Embryonic facial prominence (tissue), 1 donor: ENCODE data around the gene LRRC61.
"Not testable (repeated sequence)": the region's sequence is repeated elsewhere in the genome, so short reads cannot be mapped to it uniquely, and the experiment has no call there.

Experiments
- DNase-seq: peaks from one replicate; pipeline ENCODE4 v3.0.0-alpha.2; 2016; ENCODE audit errors: extremely low spot score

LRRC61 gene

DNA sequence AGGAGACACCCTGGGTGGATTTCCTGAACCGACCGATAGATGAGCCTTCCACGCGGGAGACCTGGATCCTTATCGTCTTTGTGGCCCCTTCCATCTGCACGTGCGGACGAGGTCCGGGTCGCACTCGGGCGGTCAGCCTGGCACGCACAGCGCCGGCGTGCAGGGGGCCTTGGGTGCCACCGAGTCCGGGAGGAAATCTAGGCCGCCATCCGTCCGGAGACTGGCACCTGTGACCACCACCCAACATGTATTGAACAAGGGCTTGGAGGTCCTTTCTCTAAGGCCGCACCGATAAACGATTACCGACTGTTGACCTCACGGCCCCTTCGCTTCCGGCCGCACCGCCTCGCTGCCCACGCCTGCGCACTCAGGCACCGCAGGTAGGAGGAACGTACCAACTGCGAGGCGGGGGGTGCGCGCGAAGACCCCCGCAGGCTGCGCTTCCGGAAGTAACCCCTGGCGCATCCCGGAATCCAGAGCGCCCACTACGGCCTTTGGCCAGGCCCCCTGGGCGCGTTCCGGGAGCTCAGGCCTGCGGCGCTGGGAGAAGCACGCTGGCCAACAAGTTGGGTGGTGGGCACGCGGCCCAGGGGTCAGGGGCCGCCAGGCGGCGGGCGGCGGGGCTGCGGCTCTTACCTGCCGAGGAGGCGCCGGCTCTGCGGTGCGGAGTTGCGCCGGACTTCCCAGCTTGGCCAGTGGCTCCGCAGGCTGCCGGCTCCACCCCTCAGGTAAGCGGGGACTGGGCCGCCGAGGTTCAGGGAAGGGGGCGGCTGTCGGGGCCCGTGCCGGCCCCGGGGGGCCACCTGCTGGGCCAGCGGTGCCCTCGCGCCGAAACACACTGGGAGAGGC lies at the start of gene LRRC61, which contains the start of gene ACTR3C:
Gene LRRC61 (plus strand): TSS at position 523 of the 849 bp plus-strand sequence. CDS start 13,507 bp downstream, outside the sequence.
Gene ACTR3C (minus strand): TSS at position 713 of the 849 bp plus-strand sequence. CDS start 28,249 bp downstream, outside the sequence.
- DNase-seq = no peak

DNA sequence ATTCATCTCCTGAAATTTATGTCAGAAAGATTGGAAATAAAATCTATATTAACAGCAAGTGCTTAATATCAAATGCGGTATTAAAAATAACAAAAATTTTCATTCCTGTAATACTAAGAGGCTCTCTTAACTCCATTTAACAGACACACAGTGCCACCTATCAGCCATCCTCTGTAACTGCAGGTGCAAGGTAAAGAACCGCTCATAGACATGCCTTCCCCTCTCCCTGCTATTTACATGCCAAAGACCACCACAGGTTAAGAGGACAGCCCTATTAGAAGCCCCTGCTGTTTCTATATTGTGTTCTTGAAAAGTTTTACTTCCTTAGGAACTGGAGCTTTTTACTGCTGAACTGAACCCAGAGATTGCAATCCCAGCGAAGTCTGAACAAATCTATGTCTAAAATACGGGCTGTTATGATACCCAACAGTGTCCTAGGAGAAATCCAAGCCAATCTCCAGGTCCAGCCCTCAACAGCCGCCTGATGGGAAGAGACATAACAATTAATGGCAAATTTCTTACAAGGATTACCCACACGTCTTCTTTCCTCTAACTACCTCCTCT lies 46.9 kb upstream of the LRRC61 start:
- peak; percentile 9 for DNase-seq

GRCh38 chr7:150278383-150278782 lies 44.8 kb upstream of the LRRC61 start:
- DNase-seq = not testable (repeated sequence)

DNA sequence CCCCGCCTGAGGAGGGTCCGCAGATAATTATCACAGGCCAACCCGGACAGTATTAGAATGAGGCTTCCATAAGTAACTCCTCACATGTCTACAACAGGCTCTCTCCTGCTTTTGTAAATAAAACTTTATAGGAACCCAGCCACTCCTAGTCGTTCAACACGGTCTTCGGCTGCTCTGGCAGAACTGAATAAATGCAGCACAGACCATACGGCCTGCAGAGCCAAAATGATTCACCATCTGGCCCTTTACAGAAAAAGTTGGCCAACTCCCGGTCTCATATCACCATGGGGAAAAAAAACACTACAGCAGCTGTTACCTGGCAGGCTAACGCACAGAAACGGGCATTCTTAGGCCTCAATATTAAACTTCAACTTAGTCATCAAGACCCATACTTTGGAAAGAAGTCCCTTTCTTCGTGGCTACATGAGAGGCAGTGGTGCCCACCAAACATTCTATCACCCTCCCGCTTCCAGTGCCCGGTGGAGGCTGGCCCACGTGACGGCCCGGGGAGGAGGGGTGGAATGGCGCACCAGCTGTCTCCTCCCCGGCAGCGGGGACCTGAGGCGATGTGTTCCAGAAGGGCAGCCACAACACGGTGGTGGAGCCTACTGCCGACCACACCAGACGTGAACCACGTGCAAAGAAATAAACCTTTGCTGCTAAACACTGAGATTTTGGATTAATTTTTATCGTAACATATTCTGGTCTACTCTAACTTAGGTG lies 41.3 kb upstream of the LRRC61 start:
- DNase-seq = not testable (repeated sequence)

GRCh38 chr7:150283111-150283510 lies 40.0 kb upstream of the LRRC61 start:
- DNase-seq = not testable (repeated sequence)

DNA sequence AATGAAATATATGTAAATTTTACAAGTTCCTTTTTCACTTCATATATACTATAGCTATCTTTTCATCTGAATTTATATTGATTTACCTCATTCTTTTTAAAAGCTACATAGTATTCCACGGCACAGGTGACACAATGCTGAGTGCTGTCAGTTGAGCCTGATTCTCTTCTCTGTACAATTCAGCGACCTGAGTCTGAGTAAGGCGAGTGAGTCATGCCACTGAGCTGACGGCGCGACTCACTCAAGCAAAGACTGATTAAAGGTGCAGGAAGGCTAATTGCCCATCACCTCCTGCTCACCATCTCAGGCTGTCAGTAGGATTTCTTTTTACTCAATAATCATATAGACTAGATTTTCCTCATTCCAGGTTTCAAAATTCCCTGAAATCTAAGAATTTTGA lies 39.5 kb upstream of the LRRC61 start:
- not testable (repeated sequence) for DNase-seq

- DNase-seq = not testable (repeated sequence)
Measured at GRCh38 chr7:150285849-150286754, 37.1 kb upstream of the LRRC61 start.

DNA sequence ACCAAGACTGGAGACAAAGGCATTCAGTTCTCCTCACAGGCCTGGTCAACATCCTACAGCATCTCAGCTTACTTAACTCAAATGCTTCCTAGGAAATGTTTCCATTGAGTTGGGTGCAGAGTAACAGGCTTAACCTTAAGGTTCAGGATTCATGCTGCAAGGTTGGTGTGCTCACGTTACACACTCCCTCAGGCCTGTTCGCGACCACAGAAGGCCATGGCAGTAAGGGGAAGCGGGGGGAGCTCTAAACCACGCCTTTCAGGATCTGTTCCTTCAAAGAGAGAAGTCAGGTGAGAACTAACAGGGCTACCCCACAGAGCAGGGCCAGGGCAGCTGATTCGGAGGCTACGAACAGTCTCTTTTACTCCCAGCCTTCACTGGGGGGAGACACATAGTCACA lies 35.3 kb upstream of the LRRC61 start:
- DNase-seq = not testable (repeated sequence)

DNA sequence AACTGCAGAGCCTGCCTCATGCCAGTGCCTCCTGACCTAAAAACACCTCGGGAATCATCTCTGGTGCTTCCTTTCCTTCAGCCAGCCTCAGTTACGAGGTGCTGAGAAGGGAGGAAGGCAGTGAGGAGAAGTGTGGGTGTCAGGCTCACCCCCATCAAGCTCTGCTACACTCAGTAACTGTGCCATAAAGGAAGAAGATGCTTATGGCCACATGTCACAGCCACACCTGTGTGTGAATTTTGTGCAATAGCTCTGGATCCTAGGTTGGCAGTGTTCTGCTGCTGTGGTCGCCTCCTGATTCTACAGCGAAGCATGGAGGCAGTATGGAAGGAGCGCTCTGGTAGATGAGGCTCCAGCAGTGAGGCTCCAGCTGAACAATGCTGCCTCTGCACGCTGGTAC lies 34.3 kb upstream of the LRRC61 start:
- DNase-seq = not testable (repeated sequence)

- not testable (repeated sequence) for DNase-seq
Measured at GRCh38 chr7:150290317-150290716, 32.8 kb upstream of the LRRC61 start.

DNA sequence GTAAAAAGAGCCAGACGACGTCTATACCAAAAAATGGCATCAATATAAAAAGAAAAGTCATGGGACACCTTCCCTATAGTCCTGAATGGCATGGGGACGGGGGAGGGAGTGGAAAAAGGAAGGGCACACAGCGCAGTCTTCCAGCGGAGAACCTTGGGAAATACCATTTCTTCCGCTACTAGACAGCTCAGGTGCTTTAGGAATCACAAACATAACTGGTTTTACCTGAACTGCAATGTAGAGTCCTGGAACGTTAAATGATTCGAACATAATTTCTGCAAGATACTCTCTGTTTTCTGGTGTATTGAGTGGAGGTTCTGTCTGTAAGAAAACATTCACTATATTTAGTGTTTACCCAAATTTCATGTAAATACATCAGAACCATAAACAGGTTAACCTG lies 28.1 kb upstream of the LRRC61 start:
- not testable (repeated sequence) for DNase-seq

DNA sequence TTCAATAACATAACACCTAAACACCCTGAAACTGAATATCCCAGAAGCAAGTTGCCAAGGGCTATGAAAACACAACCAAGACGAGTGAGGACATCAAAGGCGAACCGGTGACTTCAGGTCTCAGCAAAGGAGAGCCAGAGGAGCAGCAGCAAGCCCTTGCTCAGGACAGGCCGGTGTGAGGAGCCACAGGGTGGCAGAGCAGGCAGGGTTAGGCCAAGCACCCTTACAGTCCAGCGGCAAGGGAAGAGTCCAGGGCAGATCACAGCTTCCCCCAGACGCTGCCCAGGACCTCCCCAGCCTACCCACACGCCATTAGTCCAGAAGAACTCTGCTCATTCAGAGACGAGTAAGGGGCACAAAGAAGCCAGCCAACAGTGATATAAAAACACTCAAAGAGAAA lies 27.5 kb upstream of the LRRC61 start:
- not testable (repeated sequence) for DNase-seq

GRCh38 chr7:150296802-150297201 lies 26.4 kb upstream of the LRRC61 start:
- not testable (repeated sequence) for DNase-seq

GRCh38 chr7:150297978-150298377 lies 25.2 kb upstream of the LRRC61 start:
- not testable (repeated sequence) for DNase-seq

DNA sequence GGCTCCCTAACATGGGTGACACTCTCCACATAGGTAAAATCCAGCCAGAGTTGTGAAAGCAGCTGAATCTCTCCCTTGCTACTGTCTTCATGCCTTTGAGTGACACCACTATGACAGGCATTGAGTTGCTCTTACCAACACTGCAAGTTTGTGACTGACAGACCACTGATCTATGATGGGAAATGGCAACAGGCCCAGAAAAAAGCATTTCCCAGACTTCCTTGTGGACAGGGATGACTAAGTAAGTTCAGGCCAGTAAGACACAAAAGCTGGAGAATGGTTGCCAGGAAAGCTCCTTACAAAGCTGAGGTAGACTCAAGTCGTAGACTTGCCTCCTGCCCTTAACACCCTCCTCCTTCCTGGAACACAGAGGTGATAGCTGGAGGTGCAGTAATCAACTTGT lies 20.2 kb upstream of the LRRC61 start:
- not testable (repeated sequence) for DNase-seq

- not testable (repeated sequence) for DNase-seq
Measured at GRCh38 chr7:150304499-150305258, 18.5 kb upstream of the LRRC61 start.

- DNase-seq = not testable (repeated sequence)
Measured at GRCh38 chr7:150305259-150305902, 17.8 kb upstream of the LRRC61 start.

GRCh38 chr7:150305903-150306284 lies 17.3 kb upstream of the LRRC61 start:
- not testable (repeated sequence) for DNase-seq

DNA sequence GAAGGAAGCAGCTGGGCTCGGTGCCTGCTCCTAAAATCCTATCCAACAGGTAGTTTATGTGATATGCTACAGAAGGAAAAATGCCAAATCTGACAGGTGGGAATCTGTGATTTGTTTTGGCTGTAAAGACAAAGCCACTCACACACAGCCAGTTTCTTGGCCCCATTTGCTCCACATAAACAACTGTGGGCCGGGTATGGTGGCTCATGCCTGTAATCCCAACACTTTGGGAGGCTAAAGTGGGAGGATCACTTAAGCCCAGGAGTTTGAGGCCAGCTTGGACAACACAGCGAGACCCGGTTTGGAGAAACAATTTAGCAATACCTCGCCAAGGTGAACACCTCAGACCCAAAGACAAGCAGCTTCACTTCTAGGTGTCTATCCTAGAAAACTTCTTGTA lies 16.8 kb upstream of the LRRC61 start:
- DNase-seq = not testable (repeated sequence)

DNA sequence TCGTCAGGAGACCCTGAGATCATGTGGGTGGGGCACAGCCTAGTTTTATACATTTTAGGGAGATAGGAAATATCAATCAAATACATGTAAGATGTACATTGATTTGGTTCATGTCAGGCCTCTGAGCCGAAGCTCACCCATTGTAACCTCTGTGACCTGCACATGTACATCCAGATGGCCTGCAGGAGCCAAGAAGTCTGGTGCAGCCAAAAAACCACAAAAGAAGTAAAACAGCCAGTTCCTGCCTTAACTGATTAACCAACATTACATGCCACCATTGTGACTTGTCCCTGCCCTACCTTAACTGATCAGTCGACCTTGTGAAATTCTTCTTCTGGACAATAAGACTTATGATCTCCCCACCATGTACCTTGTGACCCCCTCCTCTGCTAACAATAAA lies 16.0 kb upstream of the LRRC61 start:
- DNase-seq = no peak
